Gastroesophageal sphincter (tissue), 3 donors: ENCODE results near the gene CDYL.

ENCODE experiments used
- CTCF ChIP-seq, 4 experiments: fragments of 200-600 bp in 2 of 4; fragments of 450-650 bp in 2 of 4; sonication (generic) in 1 of 4; IDR thresholded peaks; one replicate each; pipeline ENCODE4 v1.5.1; 2017 to 2019; ENCODE audit warnings: antibody characterized with exemption in 4 of 4, mild to moderate bottlenecking in 2 of 4, moderate library complexity in 2 of 4
- POLR2A ChIP-seq, 2 donors: fragments of 450-650 bp; IDR thresholded peaks; one replicate each; pipeline ENCODE4 v1.6.1; 2017; ENCODE audit warnings: antibody characterized with exemption in 2 of 2, mild to moderate bottlenecking in 2 of 2, moderate library complexity in 1 of 2
- POLR2AphosphoS5 ChIP-seq: sonication (generic); formaldehyde crosslinking; IDR thresholded peaks from one replicate; pipeline ENCODE4 v1.6.1; 2017; ENCODE audit warnings: antibody characterized with exemption

GRCh38 chr6:4896401-4896800 is 120.2 kb downstream of the CDYL start:
- TF ChIP-seq POLR2A (IDR thresholded peaks at IDR 0.05) (no peak), CTCF (IDR thresholded peaks at IDR 0.05) (no peak), POLR2AphosphoS5 (no peak)
